HCT116 (cell line): ENCODE measurements around the gene PGAM5.

Experiments used
- CBX3 ChIP-seq: IDR thresholded peaks from 2 replicates; pipeline ENCODE4 v1.6.1; 2012; ENCODE audit warnings: low read depth
- EZH2 ChIP-seq: fragments of 200-600 bp; sonication (generic); IDR thresholded peaks from 2 replicates; pipeline ENCODE4 v1.6.1; 2017; ENCODE audit warnings: antibody characterized with exemption, mixed run types
- POLR2A ChIP-seq: IDR thresholded peaks from 2 replicates; pipeline ENCODE4 v1.7.0; 2011; ENCODE audit warnings: borderline replicate concordance; ENCODE audit not compliant: insufficient read depth, insufficient read length; ENCODE audit errors: extremely low read depth
- RAD21 ChIP-seq: IDR thresholded peaks from 2 replicates; pipeline ENCODE4 v1.6.1; 2012; ENCODE audit warnings: low read depth, mild to moderate bottlenecking
- REST ChIP-seq: IDR thresholded peaks from 2 replicates; pipeline ENCODE4 v1.6.1; 2012; ENCODE audit warnings: low read depth
- SIN3A ChIP-seq: IDR thresholded peaks from 2 replicates; pipeline ENCODE4 v1.6.1; 2012; ENCODE audit warnings: low read depth
- SP1 ChIP-seq: IDR thresholded peaks from 2 replicates; pipeline ENCODE4 v1.6.1; 2012; ENCODE audit warnings: low read depth
- SRF ChIP-seq: IDR thresholded peaks from 2 replicates; pipeline ENCODE4 v1.6.1; 2012; ENCODE audit warnings: low read depth
- TCF7L2 ChIP-seq: IDR thresholded peaks from 2 replicates; pipeline ENCODE4 v1.7.0; 2011; ENCODE audit warnings: borderline replicate concordance, inconsistent platforms; ENCODE audit not compliant: insufficient read depth, insufficient read length; ENCODE audit errors: extremely low read depth
- YY1 ChIP-seq: IDR thresholded peaks from 2 replicates; pipeline ENCODE4 v1.6.1; 2011; ENCODE audit warnings: low read length, low read depth, moderate library complexity, mild to moderate bottlenecking; ENCODE audit not compliant: insufficient replicate concordance; ENCODE audit errors: extremely low read depth
- ZNF274 ChIP-seq: fragments of 200-500 bp; sonication (Bioruptor generic); IDR thresholded peaks from 2 replicates; pipeline ENCODE4 v1.6.1; 2014; ENCODE audit warnings: mild to moderate bottlenecking, low read depth, low read length, inconsistent platforms
- TF ChIP-seq, protein P1 (sequence below), 3 experiments: fragments of 200-600 bp in 1 of 3; sonication (generic) in 1 of 3; IDR thresholded peaks in 2 of 3; conservative IDR thresholded peaks in 1 of 3; 2 replicates each; pipeline ENCODE4 v1.5.1; 2012 to 2017; ENCODE audit warnings: low read depth in 2 of 3, low read length in 2 of 3, antibody characterized with exemption in 1 of 3, borderline replicate concordance in 1 of 3, control low read depth in 1 of 3, mild to moderate bottlenecking in 1 of 3, mixed read lengths in 1 of 3, mixed run types in 1 of 3, moderate library complexity in 1 of 3; ENCODE audit not compliant: insufficient read depth in 1 of 3

- no peak for TF ChIP-seq YY1
- TF ChIP-seq SRF: no peak
- TF ChIP-seq, protein P1, sequence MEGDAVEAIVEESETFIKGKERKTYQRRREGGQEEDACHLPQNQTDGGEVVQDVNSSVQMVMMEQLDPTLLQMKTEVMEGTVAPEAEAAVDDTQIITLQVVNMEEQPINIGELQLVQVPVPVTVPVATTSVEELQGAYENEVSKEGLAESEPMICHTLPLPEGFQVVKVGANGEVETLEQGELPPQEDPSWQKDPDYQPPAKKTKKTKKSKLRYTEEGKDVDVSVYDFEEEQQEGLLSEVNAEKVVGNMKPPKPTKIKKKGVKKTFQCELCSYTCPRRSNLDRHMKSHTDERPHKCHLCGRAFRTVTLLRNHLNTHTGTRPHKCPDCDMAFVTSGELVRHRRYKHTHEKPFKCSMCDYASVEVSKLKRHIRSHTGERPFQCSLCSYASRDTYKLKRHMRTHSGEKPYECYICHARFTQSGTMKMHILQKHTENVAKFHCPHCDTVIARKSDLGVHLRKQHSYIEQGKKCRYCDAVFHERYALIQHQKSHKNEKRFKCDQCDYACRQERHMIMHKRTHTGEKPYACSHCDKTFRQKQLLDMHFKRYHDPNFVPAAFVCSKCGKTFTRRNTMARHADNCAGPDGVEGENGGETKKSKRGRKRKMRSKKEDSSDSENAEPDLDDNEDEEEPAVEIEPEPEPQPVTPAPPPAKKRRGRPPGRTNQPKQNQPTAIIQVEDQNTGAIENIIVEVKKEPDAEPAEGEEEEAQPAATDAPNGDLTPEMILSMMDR (IDR thresholded peaks at IDR 0.05 in 2 of 3, conservative IDR thresholded peaks at IDR 0.05 in 1 of 3; ENCODE audit: borderline replicate concordance in 1 of 3, insufficient read depth in 1 of 3, low read depth in 2 of 3, low read length in 2 of 3): no peak
- TF ChIP-seq CBX3: no peak
- TF ChIP-seq TCF7L2: no peak
- TF ChIP-seq REST: no peak
- TF ChIP-seq POLR2A: no peak
- no peak for TF ChIP-seq EZH2
- TF ChIP-seq RAD21: no peak
- no peak for TF ChIP-seq ZNF274
- no peak for TF ChIP-seq SP1
- TF ChIP-seq SIN3A: no peak
Observed at GRCh38 chr12:132695431-132695830, 15.2 kb upstream of the PGAM5 start.
